CD4-positive, alpha-beta T cell treated with Interleukin-6 at 100 ng/mL for 8 hours (primary cell): Measurements from ENCODE around the gene TWIST1.

Experiments
- DNase-seq: peaks from one replicate; pipeline ENCODE4 v3.0.0-alpha.2; 2020; ENCODE audit warnings: mixed read lengths, low spot score

Gene TWIST1

GRCh38 chr7:19094598-19095352, 22.7 kb downstream of the TWIST1 start:
- DNase-seq, result no peak

GRCh38 chr7:19094138-19094537, 23.3 kb downstream of the TWIST1 start:
- DNase-seq, result no peak

- no peak for DNase-seq
Measured at GRCh38 chr7:19091550-19092200, 25.8 kb downstream of the TWIST1 start.

- DNase-seq, result no peak
Measured at GRCh38 chr7:19090526-19090925, 26.9 kb downstream of the TWIST1 start.

- DNase-seq, result no peak
Measured at GRCh38 chr7:19089797-19090196, 27.6 kb downstream of the TWIST1 start.

GRCh38 chr7:19089378-19089777, 28.1 kb downstream of the TWIST1 start:
- DNase-seq, result no peak

GRCh38 chr7:19080093-19080492, 37.3 kb downstream of the TWIST1 start:
- no peak for DNase-seq

- DNase-seq, result no peak
Measured at GRCh38 chr7:19079066-19079465, 38.4 kb downstream of the TWIST1 start.

- DNase-seq, result no peak
Measured at GRCh38 chr7:19069842-19070241, 47.6 kb downstream of the TWIST1 start.

- DNase-seq, result no peak
Measured at GRCh38 chr7:19066170-19066569, 51.3 kb downstream of the TWIST1 start.
